Cardiac fibroblast (primary cell): ENCODE results near the gene ZMYND12.

ENCODE experiments used
- DNase-seq, 2 donors: peaks; one replicate each; pipeline versions ENCODE4 v3.0.0 to v3.0.0-alpha.2; 2010; ENCODE audit warnings: low read depth in 2 of 2
- H3K4me3 ChIP-seq, 2 donors: replicated peaks in 1 of 2; 1 replicate in 1 of 2; 2 replicates in 1 of 2; pipeline ENCODE4 v1.5.1; 2011; ENCODE audit warnings: low read depth in 2 of 2, low read length in 2 of 2, mild to moderate bottlenecking in 2 of 2, moderate library complexity in 1 of 2
- CTCF ChIP-seq: IDR thresholded peaks from one replicate; pipeline ENCODE4 v1.5.1; 2011; ENCODE audit warnings: low read depth, mild to moderate bottlenecking, low read length, inconsistent platforms

Gene ZMYND12

GRCh38 chr1:42381280-42381673, 74.5 kb downstream of the ZMYND12 start:
- no peak overlapping the region for H3K4me3 ChIP-seq
- DNase-seq, result no peak
- TF ChIP-seq CTCF, result no peak

- peak in 1 of 2 donors; percentile 21 for DNase-seq
- peak within 1 kb of the TSS; percentile 34 to 38 for H3K4me3 ChIP-seq
- TF ChIP-seq CTCF, result no peak
Measured at GRCh38 chr1:42380586-42381279, 75.1 kb downstream of the ZMYND12 start, which contains the start of gene RIMKLA. TSS of gene RIMKLA (plus strand) at chr1:42380792. CDS start at chr1:42380935, 143 bp downstream.
